HG03342 (cell line): ENCODE data around the gene RPS3.
"Not testable (repeated sequence)": the region's sequence is repeated elsewhere in the genome, so short reads cannot be mapped to it uniquely, and the experiment has no call there.

Source experiments
- ATAC-seq: cut with Tn5 transposase; IDR thresholded peaks from one replicate; pipeline ENCODE4 v1.9.1; 2021; ENCODE audit warnings: mild to moderate bottlenecking, moderate library complexity; ENCODE audit not compliant: unreplicated experiment

Gene RPS3

GRCh38 chr11:75413146-75413545 is 13.8 kb downstream of the RPS3 start:
- not testable (repeated sequence) for ATAC-seq

- ATAC-seq = no peak
These were observed 14.5 kb downstream of the RPS3 start for GRCh38 chr11:75413864-75414263.

GRCh38 chr11:75420224-75421034 is 21.1 kb downstream of the RPS3 start:
- ATAC-seq = no peak

GRCh38 chr11:75421035-75421602 is 21.8 kb downstream of the RPS3 start:
- ATAC-seq = no peak

- no peak for ATAC-seq
These were observed 22.6 kb downstream of the RPS3 start for GRCh38 chr11:75421902-75422247.

GRCh38 chr11:75422248-75423231 is 23.2 kb downstream of the RPS3 start:
- no peak for ATAC-seq

- no peak for ATAC-seq
These were observed 24.4 kb downstream of the RPS3 start for GRCh38 chr11:75423721-75424120.

- no peak for ATAC-seq
These were observed 25.1 kb downstream of the RPS3 start for GRCh38 chr11:75424396-75424795.

GRCh38 chr11:75425422-75425821 is 26.1 kb downstream of the RPS3 start:
- ATAC-seq = no peak

GRCh38 chr11:75426720-75427086 is 27.4 kb downstream of the RPS3 start:
- no peak for ATAC-seq

- no peak for ATAC-seq
These were observed 27.9 kb downstream of the RPS3 start for GRCh38 chr11:75427181-75427580.

GRCh38 chr11:75428281-75428724 is 29.0 kb downstream of the RPS3 start:
- peak; percentile 56 for ATAC-seq

- no peak for ATAC-seq
These were observed 29.8 kb downstream of the RPS3 start for GRCh38 chr11:75428989-75429640.

GRCh38 chr11:75429641-75429901 is 30.3 kb downstream of the RPS3 start:
- ATAC-seq = no peak

GRCh38 chr11:75429902-75430713 is 30.8 kb downstream of the RPS3 start:
- no peak for ATAC-seq

GRCh38 chr11:75430714-75431532 is 31.6 kb downstream of the RPS3 start:
- ATAC-seq = no peak

- no peak for ATAC-seq
These were observed 32.5 kb downstream of the RPS3 start for GRCh38 chr11:75431533-75432525.

- ATAC-seq = no peak
These were observed 33.6 kb downstream of the RPS3 start, which contains the start of gene KLHL35 for GRCh38 chr11:75432911-75433321. Gene KLHL35 (minus strand): TSS chr11:75433203. CDS start chr11:75430629, 2,574 bp downstream.
